DOHH2 (cell line): ENCODE measurements around the gene LRMDA.

Experiments
- EZH2phosphoT487 ChIP-seq: fragments of 200-600 bp; sonication (generic); IDR thresholded peaks from 2 replicates; pipeline ENCODE4 v1.6.1; 2017; ENCODE audit warnings: borderline replicate concordance, mild to moderate bottlenecking, antibody characterized with exemption, low read length, moderate library complexity, mixed read lengths
- TF ChIP-seq, protein P1 (sequence below): fragments of 200-600 bp; sonication (generic); IDR thresholded peaks from one replicate; pipeline ENCODE4 v1.5.1; 2014; ENCODE audit warnings: antibody characterized with exemption, mild to moderate bottlenecking, low read depth, low read length; ENCODE audit not compliant: poor library complexity, severe bottlenecking

DNA sequence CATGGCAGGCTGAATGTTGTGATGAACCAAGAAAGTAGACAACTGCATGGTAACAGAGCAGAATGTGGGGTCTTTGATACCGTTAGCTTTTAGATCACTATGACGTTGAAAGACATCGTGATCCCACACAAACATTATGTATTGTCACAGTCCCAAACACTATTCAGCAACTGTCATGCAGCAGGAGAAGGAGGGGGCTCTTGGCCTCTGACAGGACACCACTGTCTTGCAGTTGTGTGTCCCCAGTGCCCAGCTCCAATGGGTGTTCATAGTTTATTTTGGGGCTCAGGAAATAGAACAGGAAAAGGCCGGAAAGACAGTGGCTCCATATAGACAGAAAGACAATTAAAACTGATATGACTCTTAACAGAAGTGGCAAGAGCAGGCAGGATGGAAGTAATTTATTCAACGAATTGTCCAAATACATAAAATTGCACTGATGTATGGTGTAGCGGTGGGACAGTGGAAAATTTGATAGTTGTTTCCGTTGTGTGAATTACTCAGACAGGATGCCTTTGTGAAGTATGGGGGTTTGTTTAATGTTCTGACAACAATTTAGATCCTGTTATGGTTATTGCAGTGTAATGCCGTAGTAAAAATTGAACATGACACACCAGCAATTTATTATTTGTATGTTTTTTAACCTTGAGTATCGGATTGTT is 292.0 kb downstream of the LRMDA start:
- TF ChIP-seq, protein P1, sequence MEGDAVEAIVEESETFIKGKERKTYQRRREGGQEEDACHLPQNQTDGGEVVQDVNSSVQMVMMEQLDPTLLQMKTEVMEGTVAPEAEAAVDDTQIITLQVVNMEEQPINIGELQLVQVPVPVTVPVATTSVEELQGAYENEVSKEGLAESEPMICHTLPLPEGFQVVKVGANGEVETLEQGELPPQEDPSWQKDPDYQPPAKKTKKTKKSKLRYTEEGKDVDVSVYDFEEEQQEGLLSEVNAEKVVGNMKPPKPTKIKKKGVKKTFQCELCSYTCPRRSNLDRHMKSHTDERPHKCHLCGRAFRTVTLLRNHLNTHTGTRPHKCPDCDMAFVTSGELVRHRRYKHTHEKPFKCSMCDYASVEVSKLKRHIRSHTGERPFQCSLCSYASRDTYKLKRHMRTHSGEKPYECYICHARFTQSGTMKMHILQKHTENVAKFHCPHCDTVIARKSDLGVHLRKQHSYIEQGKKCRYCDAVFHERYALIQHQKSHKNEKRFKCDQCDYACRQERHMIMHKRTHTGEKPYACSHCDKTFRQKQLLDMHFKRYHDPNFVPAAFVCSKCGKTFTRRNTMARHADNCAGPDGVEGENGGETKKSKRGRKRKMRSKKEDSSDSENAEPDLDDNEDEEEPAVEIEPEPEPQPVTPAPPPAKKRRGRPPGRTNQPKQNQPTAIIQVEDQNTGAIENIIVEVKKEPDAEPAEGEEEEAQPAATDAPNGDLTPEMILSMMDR = no peak
- TF ChIP-seq EZH2phosphoT487 = no peak
